ENCODE measurements around the gene SAMSN1.

DNA sequence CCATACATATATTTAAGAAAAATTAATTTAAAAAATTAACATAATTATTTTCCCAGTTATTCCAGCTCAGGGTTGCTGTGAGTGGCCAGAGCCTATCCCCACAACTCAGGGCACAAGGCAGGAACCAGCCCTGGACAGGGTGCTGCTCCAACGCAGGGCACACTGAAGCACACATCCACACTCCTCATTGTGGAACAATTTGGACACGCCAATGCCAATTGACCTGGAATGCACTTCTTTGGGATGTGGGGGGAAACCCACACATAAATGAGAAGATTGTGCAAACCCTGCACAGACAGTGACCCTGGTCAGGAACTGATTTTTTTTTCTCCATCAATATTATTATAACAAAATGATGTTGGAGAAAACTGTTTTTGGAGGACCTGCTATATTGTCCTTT lies 23.4 kb downstream of the SAMSN1 start:
- TF ChIP-seq POLR2A (IDR thresholded peaks at IDR 0.05) = no peak
- TF ChIP-seq, protein P1, sequence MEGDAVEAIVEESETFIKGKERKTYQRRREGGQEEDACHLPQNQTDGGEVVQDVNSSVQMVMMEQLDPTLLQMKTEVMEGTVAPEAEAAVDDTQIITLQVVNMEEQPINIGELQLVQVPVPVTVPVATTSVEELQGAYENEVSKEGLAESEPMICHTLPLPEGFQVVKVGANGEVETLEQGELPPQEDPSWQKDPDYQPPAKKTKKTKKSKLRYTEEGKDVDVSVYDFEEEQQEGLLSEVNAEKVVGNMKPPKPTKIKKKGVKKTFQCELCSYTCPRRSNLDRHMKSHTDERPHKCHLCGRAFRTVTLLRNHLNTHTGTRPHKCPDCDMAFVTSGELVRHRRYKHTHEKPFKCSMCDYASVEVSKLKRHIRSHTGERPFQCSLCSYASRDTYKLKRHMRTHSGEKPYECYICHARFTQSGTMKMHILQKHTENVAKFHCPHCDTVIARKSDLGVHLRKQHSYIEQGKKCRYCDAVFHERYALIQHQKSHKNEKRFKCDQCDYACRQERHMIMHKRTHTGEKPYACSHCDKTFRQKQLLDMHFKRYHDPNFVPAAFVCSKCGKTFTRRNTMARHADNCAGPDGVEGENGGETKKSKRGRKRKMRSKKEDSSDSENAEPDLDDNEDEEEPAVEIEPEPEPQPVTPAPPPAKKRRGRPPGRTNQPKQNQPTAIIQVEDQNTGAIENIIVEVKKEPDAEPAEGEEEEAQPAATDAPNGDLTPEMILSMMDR (IDR thresholded peaks at IDR 0.05) = no peak
